Muscle of leg (tissue), 11 donors: ENCODE measurements around the gene KCNB1. TPM values are rescaled to one million over a fixed set of nuclear protein-coding genes. Genes with fewer than 3 reads are reported as not detected.

ENCODE experiments used
- DNase-seq: peaks from one replicate; pipeline ENCODE4 v3.0.0; 2013
- H3K27ac ChIP-seq: one replicate; pipeline ENCODE4 v1.5.1; 2013; ENCODE audit warnings: mild to moderate bottlenecking, low read length, control low read depth
- H3K27me3 ChIP-seq: one replicate; pipeline ENCODE4 v1.6.1; 2013; ENCODE audit warnings: low read length; ENCODE audit not compliant: control insufficient read depth, insufficient read depth
- H3K36me3 ChIP-seq: one replicate; pipeline ENCODE4 v1.6.1; 2013; ENCODE audit warnings: low read length; ENCODE audit not compliant: control insufficient read depth, insufficient read depth
- H3K4me1 ChIP-seq: one replicate; pipeline ENCODE4 v1.6.1; 2013; ENCODE audit warnings: low read length; ENCODE audit not compliant: control insufficient read depth, insufficient read depth
- H3K4me3 ChIP-seq: one replicate; pipeline ENCODE4 v1.5.1; 2013; ENCODE audit warnings: low read length, control low read depth
- H3K9me3 ChIP-seq: replicated peaks from 2 replicates; pipeline ENCODE4 v1.6.1; 2013; ENCODE audit warnings: low read depth, low read length; ENCODE audit not compliant: control insufficient read depth
- WGBS: methylation state at CpG from one replicate; pipeline ENCODE4 v1.1.5; 2013; ENCODE audit warnings: missing lambda C conversion rate; ENCODE audit not compliant: insufficient coverage; 5-methylcytosine and 5-hydroxymethylcytosine counted together
- polyA plus RNA-seq, 8 donors: library from polyadenylated mRNA; unstranded; fragments of 120-200 nt; gene quantifications; one replicate each; pipeline versions ENCODE4 v1.2.1 to v1.2.3, GENCODE V29; 2013; ENCODE audit warnings: inconsistent platforms in 1 of 8, low replicate concordance in 1 of 8; ENCODE audit not compliant: insufficient read length in 8 of 8, insufficient read depth in 1 of 8
- total RNA-seq: library from RNA; stranded (reverse); fragments of 120-200 nt; gene quantifications from one replicate; pipeline ENCODE4 v1.2.4, GENCODE V29; 2013

The KCNB1 gene
- total and polyA plus RNA-seq, 9 donors = 2.7 to 8.7 (median 5.4) TPM

DNA sequence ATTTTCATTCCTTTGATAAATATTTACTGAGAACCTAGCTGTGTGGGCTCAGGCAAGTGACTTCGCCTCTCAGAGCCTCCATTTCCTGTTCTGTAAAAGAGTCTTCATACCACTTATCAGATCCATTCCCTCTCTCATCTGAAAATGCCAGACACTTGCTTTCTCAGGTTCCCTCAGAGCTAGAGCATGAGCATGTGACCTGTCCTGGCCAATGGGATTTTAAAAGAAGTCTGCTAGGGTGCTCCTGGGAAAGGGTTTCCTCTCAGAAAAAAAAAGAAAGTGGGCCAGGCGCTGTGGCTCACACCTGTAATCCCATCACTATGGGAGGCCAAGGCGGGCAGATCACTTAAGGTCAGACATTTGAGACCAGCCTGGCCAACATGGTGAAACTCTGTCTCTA, 5.3 kb downstream of the KCNB1 start:
- H3K27ac ChIP-seq = no peak overlapping the region
- no peak for DNase-seq
- H3K4me1 ChIP-seq = no peaks in the 10 kb centered on the region
- no peaks in the 10 kb centered on the region for H3K27me3 ChIP-seq
- no peak overlapping the region for H3K4me3 ChIP-seq
- WGBS = 58% methylated on average over 1 of the region's 3 CpGs
- peaks cover 3% of the 10 kb centered on the region for H3K36me3 ChIP-seq
- H3K9me3 ChIP-seq = no peaks in the 10 kb centered on the region

DNA sequence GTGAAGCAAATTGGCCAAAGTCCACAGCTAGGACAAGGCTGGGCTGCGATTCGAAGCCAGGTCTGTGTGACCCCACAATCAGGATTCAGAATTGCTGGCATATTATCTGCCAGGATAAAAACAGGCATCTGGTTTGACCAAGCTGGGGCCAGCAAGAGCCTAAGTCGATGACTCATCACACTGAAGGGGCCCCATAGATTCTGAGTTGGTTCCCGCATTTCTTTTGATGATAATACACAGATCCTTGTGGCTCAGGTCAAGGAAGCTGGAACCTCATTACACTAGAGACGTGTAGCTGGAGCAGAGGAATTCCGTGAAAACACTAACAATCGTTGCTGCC, 6.5 kb downstream of the KCNB1 start:
- 86% methylated on average over 5 of the region's 7 CpGs for WGBS

DNA sequence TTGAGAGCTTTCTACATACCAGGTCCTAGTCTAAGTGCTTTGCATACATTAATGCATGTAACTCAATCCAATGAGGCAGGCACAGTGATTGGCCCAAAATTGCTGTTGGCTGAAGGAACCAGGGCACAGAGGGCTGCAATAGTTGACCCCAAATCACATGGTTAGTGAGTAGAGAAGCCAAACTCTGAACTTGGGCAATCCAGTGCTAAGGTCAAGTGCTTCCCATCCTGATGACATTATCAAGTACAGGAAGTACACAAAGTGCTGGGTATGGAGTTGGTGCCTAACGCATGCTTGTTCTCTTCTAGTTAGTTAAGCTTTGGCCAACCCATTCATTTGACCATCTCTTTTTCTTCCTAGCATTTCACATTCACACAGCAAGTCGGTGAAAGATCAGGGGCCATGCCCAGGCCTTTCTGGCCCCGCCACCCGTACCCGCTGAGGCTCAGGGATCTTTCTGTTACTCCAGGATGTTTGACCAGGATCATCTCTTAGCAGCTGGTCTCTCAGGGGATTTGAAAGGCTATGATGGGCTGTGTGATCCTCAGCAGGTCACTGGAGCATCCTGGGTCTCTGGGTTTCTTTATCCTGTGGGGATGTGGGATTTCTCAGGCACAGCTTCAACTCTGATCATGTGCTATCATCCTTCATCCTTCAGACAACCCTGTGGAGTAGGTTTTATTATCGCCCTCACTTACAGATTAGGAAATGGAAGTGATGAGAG, 7.0 kb downstream of the KCNB1 start:
- H3K27me3 ChIP-seq = no peaks in the 10 kb centered on the region
- no peaks in the 10 kb centered on the region for H3K36me3 ChIP-seq
- DNase-seq = no peak
- whole genome bisulfite sequencing = 87% methylated on average over 6 of the region's 6 CpGs
- no peaks in the 10 kb centered on the region for H3K4me1 ChIP-seq
- no peak overlapping the region for H3K27ac ChIP-seq
- H3K4me3 ChIP-seq = no peak overlapping the region
- H3K9me3 ChIP-seq = no peaks in the 10 kb centered on the region

More for the DNA sequence above, 6.5 kb downstream of the KCNB1 start:
- Histone ChIP-seq H3K36me3 (no peaks in the 10 kb centered on the region), H3K4me1 (no peaks in the 10 kb centered on the region), H3K4me3 (no peak overlapping the region), H3K27ac (no peak overlapping the region), H3K9me3 (no peaks in the 10 kb centered on the region), H3K27me3 (no peaks in the 10 kb centered on the region)
- DNase-seq = no peak

DNA sequence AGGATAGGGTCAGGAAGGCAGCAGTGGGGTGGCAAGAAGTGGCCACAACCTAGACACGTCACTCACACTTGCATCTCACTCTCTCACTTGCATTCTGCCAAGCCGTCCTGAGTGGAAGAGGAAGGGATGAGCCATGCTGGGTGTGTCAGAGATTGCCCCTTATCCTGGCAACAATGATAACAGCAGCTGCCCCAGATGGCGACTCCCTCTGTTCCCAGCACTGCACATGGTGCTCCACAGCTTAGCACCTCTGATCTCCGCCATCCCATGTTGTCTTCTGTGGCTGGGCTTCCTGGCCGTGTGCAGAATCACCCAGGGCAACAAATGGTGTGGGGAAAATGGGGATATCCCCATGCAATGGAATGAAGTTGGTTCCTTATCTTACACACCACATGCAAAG, 11.1 kb downstream of the KCNB1 start:
- H3K27me3 ChIP-seq = no peaks in the 10 kb centered on the region
- H3K4me1 ChIP-seq = no peaks in the 10 kb centered on the region
- DNase-seq = no peak
- H3K36me3 ChIP-seq = peaks cover 5% of the 10 kb centered on the region
- no peak overlapping the region for H3K27ac ChIP-seq
- no peaks in the 10 kb centered on the region for H3K9me3 ChIP-seq
- WGBS = 100% methylated on average over 1 of the region's 5 CpGs
- no peak overlapping the region for H3K4me3 ChIP-seq

DNA sequence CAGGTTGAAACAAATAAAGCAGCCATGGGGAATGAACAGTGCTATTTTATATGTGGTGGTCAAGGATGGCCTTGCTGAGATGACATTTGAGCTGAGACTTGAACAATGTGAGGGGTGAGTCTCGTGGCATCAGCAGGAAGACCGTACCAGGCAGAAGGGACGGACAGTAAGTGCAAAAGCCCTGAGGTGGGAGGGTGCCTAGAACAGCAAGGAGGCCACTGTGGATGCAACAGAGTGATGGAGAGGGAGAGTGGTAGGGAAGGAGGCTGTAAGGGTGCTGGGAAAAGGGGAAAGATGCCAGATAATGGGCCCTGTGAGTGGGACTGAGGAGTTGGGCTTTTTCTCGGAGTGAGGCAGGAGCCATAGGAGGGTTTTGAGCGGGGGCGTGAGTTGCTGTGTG, 11.5 kb downstream of the KCNB1 start:
- Histone ChIP-seq H3K36me3 (peaks cover 5% of the 10 kb centered on the region), H3K9me3 (no peaks in the 10 kb centered on the region), H3K27ac (no peak overlapping the region), H3K4me3 (no peak overlapping the region), H3K27me3 (no peaks in the 10 kb centered on the region), H3K4me1 (no peaks in the 10 kb centered on the region)
- DNase-seq = no peak
- WGBS = 78% methylated on average over 6 of the region's 6 CpGs

DNA sequence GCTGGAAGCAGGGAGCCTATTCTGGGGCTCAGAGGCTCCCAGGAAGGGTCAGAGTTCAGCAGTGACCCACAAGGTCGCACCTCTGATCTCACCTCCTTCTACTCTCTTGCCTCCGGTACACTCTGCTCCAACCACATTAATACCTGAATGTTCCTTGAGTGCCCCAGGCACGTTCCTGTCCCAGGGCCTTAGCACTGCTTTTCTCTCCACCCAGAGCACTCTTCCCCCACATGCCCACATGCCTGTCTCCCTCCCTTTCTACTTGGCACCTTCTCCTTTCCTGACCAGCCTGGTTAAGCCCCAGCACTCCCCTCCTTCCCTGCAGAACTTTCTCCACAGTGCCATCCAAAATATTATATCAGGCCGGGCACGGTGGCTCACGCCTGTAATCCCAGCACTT, 13.4 kb downstream of the KCNB1 start:
- Histone ChIP-seq H3K4me3 (no peak overlapping the region), H3K4me1 (no peaks in the 10 kb centered on the region)
- WGBS = 64% methylated on average over 3 of the region's 6 CpGs

DNA sequence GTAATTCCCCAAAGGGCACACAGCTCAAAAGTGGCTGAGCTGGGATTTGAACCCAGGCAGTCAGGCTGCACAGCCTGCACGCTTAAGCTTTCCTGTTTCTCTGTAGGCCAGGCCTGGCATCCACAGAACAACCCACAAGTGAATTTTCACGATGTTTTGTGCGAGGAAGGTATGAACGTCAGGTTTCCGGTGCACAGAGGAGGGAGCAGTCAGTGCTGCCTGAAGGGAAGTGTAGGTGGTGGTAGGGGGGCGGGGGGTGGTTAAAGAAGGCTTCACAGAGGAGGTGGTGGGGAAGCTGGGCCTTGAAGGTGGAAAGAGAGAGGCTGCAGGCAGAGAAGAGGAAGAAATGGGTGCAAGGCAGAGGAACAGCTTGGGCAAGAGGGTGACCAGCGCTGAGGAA, 14.1 kb downstream of the KCNB1 start:
- H3K9me3 ChIP-seq = no peaks in the 10 kb centered on the region
- peaks cover 5% of the 10 kb centered on the region for H3K36me3 ChIP-seq
- DNase-seq = no peak
- H3K27ac ChIP-seq = no peak overlapping the region
- H3K4me1 ChIP-seq = no peaks in the 10 kb centered on the region
- 71% methylated on average over 7 of the region's 7 CpGs for WGBS
- no peaks in the 10 kb centered on the region for H3K27me3 ChIP-seq
- H3K4me3 ChIP-seq = no peak overlapping the region

More for the DNA sequence above, 13.4 kb downstream of the KCNB1 start:
- H3K9me3 ChIP-seq = no peaks in the 10 kb centered on the region
- no peaks in the 10 kb centered on the region for H3K27me3 ChIP-seq
- H3K27ac ChIP-seq = no peak overlapping the region
- no peak for DNase-seq
- peaks cover 5% of the 10 kb centered on the region for H3K36me3 ChIP-seq

DNA sequence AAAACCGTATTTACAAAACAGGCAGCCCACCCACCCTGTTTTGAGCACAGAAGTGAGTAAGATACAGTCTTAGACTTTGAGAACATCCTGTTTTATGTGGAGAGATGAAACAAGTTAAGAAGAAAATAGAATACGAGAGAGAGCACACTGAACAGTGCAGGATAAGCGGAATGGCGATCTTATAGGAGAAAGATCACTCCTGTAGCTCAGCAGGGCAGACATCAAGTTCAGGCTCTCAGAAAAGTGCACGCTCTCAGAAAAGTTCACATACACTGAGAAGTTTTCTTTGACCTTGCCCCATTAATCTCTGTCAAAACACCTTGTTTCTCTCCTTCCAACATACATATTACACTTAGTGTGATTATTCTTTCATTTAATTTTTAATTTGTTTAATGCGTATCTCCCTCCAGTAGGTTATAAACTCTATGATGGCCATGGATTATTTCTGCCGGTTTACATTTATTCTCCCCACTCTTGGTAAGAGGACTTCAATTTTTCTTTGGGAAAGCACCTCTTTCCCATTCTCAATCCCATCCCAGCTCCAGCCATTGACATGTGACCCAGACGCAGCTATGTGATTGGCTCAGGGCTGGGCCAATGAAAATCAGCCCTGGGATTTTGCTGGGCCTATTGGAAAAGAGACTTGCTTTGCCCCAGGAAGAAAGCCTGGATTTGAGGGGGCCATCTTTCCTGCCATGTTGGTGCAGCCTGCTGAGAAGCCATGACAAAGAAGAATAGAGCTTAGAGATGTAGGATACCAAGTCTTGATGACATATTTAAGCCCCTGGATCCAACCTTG, 16.2 kb downstream of the KCNB1 start:
- Histone ChIP-seq H3K36me3 (peaks cover 5% of the 10 kb centered on the region), H3K4me3 (no peak overlapping the region), H3K9me3 (no peaks in the 10 kb centered on the region), H3K27ac (no peak overlapping the region), H3K4me1 (no peaks in the 10 kb centered on the region), H3K27me3 (no peaks in the 10 kb centered on the region)
- WGBS = 82% methylated on average over 4 of the region's 8 CpGs
- no peak for DNase-seq

DNA sequence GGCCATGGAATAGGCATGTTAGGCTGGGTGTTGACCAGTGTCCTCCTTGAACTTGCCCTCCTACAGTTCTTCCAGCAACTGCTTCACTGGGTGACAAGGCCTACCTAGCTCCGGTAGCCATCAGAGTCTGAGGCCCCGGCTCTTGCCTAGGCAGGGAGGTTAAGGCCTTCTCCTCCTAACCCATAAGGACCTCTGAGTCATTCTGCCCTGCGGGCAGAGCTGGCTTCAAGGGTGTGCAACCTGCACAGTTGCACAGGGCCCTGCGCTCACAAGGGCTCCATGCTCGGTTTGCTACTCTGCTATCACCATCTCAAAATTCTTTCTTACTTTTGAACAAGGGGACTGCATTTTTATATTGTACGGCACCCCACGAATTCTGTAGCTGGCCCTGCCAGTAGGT, 17.9 kb downstream of the KCNB1 start:
- Histone ChIP-seq H3K4me1 (no peaks in the 10 kb centered on the region), H3K9me3 (no peaks in the 10 kb centered on the region), H3K27ac (no peak overlapping the region), H3K36me3 (peaks cover 5% of the 10 kb centered on the region), H3K27me3 (no peaks in the 10 kb centered on the region), H3K4me3 (no peak overlapping the region)
- WGBS = 86% methylated on average over 7 of the region's 7 CpGs
- no peak for DNase-seq

DNA sequence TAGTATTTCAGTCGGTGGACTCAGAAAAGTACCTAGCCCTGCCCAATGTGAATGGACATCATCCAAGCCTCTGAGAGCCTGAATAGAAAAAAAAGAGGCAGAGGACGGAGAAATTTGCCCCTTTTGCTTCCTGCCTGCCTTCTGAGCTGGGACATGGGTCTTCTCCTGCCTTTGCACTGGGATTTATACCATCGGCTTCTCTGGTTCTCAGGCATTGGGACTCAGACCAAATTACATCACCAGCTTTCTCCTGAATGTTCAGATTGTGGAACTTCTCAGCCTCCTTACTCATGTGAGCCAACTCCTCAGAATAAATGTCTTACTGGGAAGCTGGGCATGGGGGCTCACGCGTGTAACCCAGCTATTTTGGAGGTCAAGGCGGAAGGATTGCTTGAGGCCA, 19.8 kb downstream of the KCNB1 start:
- Histone ChIP-seq H3K9me3 (no peaks in the 10 kb centered on the region), H3K27ac (no peak overlapping the region), H3K27me3 (no peaks in the 10 kb centered on the region), H3K36me3 (peaks cover 4% of the 10 kb centered on the region), H3K4me3 (no peak overlapping the region), H3K4me1 (no peaks in the 10 kb centered on the region)
- WGBS = 69% methylated on average over 2 of the region's 6 CpGs
- DNase-seq = no peak
